ENCODE measurements around the gene KAT7.

Gene KAT7

DNA sequence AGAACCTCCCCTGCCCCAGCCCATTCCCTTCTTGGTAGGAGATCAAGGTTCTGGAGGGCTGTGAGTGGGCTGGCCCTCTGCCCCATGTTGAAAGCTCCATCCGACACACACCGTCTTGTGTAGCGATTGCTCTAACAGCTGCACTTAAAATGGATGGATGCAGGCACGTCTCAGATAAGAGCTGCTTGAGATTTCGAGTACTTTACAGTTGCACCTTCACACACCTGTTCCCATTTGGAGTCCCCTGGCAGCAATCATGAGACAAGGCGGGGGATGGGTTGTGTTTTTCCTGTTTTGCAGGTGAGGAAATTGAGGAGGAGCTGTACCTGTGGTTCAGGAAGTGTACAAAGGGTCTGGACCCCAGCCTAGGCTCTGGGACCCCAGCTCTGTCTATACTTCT, 85.0 kb downstream of the KAT7 start:
- DNase-seq: peak; percentile 91

GRCh38 chr17:49873926-49874325, 85.4 kb downstream of the KAT7 start:
- no peak for DNase-seq

DNA sequence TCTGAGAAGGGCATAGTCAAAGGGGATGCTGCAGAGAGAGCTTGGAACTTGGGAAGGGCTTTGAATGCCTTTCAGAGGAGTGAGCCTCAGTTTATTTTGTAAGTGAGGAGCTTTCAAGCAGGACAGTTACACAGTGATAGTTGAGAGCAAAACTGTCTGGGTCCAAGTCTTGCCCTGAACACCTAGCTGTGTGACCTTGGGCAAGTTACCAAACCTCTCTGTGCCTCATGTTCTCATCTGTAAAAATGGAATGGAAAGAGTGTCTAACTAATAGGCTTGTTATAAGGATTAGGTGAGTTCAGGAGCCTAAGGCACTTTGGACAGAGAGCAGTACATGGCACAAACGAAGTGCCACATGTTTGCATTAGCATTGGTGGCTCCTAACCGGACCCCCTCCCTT, 86.4 kb downstream of the KAT7 start:
- no peak for DNase-seq

DNA sequence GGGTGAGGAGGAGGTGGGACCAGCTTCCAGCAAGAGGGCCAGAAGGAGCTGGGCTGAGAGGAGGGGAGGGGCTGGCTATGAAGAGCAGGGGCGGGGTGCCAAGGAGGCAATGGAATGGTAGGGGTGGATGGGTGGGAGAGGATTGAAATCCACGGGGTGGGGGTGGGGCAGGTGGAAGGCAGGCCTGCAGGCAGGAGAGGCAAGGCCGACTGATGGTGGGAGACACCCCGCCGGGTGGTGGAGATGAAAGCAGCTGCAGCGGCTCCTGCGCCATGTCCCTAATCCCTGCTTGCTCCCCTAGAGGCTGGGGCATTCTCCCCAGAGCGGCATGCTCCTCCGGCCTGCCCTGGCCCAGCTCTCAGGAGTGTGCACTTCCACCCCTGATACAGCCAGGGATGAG, 87.2 kb downstream of the KAT7 start:
- no peak for DNase-seq

DNA sequence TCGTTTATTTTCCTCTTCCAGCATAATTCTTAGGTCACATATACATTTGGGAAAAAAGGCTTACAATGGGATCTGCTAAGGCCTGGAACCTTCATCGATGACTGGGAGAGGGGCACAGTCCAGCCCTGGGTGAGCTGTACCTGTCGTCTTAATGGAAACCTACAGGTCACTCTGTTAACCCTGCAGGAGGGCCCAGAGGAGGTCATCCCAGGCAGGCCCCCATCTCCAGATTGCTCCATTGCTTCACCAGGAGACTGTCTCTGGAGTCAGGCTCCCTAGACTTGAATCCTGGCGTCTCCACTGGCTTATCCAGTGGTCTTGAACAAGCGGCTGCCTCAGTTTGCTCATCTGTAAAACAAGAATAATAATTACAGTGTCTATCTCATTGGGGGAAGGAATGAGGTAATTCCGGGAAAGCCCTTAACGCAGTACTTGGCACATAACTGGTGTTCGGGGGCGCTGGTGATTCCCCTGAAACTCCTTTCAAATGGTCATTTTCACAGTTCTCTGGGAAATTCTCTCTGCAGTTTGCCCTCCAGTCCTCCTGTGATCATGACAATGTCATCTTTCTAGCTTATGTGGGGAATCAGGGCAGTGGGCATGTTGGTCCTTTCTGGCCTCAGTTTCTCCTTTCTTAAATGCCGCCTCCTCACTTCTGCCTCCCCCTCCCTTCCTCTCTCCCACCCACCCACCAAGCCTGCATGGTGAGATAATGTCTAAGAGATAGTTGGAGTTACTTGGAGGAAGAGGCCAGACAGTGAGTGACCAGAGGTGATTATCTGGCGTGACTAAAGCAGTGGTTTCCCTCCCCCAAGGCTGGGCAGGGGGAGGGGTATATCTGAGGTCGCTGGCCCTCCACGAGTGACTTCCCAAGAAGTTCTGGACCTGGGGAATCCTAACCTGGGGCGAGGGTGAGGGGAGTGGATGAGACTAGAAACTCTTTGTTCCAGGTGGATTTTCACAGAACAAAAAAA, 90.7 kb downstream of the KAT7 start:
- DNase-seq: no peak

- peak; percentile 49 for DNase-seq
Measured at GRCh38 chr17:49880291-49881053, 92.0 kb downstream of the KAT7 start.

DNA sequence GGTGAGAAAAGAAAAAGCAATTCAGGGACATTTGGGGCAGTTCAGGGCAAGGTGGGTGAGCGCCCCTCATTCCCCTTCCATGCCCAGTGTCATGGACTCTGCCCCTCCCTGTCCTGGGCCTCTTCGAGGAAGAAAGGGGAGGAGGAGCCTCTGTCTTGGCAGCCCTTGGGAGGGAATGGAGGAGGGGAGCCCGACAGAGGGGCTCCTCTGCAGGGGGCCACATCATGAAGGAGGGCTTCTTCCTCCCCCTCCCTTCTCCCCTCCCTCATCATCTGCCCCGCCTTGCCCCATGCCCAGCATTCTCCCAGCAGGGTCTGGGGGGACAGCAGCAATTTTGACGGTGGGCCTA, 92.5 kb downstream of the KAT7 start:
- DNase-seq: no peak

DNA sequence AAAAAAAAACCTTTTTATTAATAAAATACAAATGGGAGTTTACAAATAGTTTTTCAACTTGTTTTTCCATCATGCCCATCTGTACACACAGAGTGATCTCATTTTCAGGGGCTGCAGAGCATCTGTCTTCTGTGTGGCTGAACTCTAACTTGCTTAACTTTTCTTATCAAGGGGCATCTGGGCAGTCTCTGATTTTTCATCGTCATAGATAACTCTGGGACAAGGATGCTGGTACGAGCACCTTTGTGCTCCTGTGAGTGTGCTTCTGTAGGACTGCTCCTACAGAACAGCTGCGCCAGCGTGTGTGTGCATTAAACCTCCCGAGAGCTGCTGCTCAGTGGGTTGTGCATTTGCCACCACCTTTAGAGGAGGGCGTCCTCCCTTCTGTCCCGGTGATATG, 94.0 kb downstream of the KAT7 start:
- no peak for DNase-seq
